SU-DHL-6 (cell line): Measurements from ENCODE around the gene SEZ6.

Source experiments
- CTCF ChIP-seq: fragments of 200-600 bp; sonication (generic); IDR thresholded peaks from one replicate; pipeline ENCODE4 v1.5.1; 2017; ENCODE audit warnings: antibody characterized with exemption, mild to moderate bottlenecking, low read length, moderate library complexity; ENCODE audit not compliant: insufficient read depth, poor library complexity, severe bottlenecking
- EZH2phosphoT487 ChIP-seq: fragments of 200-600 bp; sonication (generic), shearing (Covaris generic); conservative IDR thresholded peaks from 2 replicates; pipeline ENCODE4 v1.6.1; 2018; ENCODE audit warnings: mild to moderate bottlenecking, antibody characterized with exemption, low read length, moderate library complexity, mixed read lengths

DNA sequence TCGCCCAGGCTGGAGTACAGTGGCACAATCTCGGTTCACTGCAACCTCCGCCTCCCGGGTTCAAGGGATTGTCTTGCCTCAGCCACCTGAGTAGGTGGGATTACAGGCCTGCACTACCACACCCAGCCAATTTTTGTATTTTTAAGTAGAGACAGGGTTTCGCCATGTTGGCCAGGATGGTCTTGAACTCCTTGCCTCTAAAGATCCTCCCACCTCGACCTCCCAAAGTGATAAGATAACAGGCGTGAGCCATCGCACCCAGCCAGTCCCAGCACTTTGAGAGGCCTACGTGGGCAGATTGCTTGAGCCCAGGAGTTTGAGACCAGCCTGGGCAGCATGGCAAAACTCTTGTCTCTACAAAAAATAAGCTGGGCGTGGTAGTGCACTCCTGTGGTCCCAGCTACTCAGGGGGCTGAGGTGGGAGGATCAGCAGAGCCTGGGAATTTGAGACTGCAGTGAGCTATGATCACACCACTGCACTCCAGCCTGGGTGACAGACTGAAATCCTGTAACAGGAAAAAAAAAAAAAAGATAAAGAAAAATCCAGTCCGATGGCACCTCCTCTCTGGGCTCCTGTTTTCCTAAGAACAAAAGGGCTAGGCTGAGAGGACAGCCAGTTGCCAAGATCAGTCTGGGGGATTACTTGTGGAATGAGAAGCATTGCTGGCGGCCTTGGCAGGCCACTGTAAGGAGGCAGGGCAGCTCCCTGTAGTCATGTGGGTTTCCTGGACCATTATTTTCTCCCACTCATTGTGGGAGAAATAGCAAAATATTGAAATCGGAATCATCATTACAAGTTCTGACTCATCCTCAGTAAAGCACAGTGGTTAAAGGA lies 34.1 kb upstream of the SEZ6 start:
- TF ChIP-seq EZH2phosphoT487 = no peak
- TF ChIP-seq CTCF = no peak
